HEK293T (cell line): ENCODE data around the gene CCL22.

ENCODE experiments used
- CTCF ChIA-PET: fragments of 350-600 bp; formaldehyde crosslinking; extraction: SDS; loops from one replicate; lab custom pipeline; 2021; ENCODE audit warnings: antibody characterized with exemption, inconsistent platforms; lab: Yijun Ruan, JAX
- POLR2A ChIA-PET: fragments of 350-600 bp; formaldehyde crosslinking; extraction: SDS; loops from one replicate; lab custom pipeline; 2020; ENCODE audit warnings: antibody characterized with exemption, inconsistent platforms; lab: Yijun Ruan, JAX
- DNase-seq: peaks from one replicate; pipeline ENCODE4 v3.0.0; 2012; ENCODE audit warnings: mixed read lengths; ENCODE audit errors: extremely low spot score
- ARNT ChIP-seq: fragments of 450-650 bp; IDR thresholded peaks from 2 replicates; pipeline ENCODE4 v1.6.1; 2017; ENCODE audit warnings: mild to moderate bottlenecking
- BHLHE40 ChIP-seq: fragments of 450-650 bp; IDR thresholded peaks from 2 replicates; pipeline ENCODE4 v1.6.1; 2016; ENCODE audit warnings: mild to moderate bottlenecking, moderate library complexity, borderline replicate concordance
- CTBP1 ChIP-seq: fragments of 450-650 bp; IDR thresholded peaks from 2 replicates; pipeline ENCODE4 v1.6.1; 2016; ENCODE audit warnings: borderline replicate concordance
- ELF4 ChIP-seq: fragments of 450-650 bp; IDR thresholded peaks from 2 replicates; pipeline ENCODE4 v1.6.1; 2017; ENCODE audit warnings: antibody characterized with exemption
- FOXA1 ChIP-seq: fragments of 450-650 bp; IDR thresholded peaks from 2 replicates; pipeline ENCODE4 v1.6.1; 2016; ENCODE audit warnings: mild to moderate bottlenecking
- FOXK2 ChIP-seq: fragments of 450-650 bp; IDR thresholded peaks from 2 replicates; pipeline ENCODE4 v1.6.1; 2016; ENCODE audit warnings: mild to moderate bottlenecking
- FOXM1 ChIP-seq: fragments of 450-650 bp; IDR thresholded peaks from 2 replicates; pipeline ENCODE4 v1.6.1; 2017; ENCODE audit warnings: mild to moderate bottlenecking, borderline replicate concordance
- HDGF ChIP-seq: fragments of 450-650 bp; IDR thresholded peaks from 2 replicates; pipeline ENCODE4 v1.6.1; 2017; ENCODE audit warnings: antibody characterized with exemption, borderline replicate concordance
- L3MBTL2 ChIP-seq: fragments of 450-650 bp; conservative IDR thresholded peaks from 2 replicates; pipeline ENCODE4 v1.6.1; 2016; ENCODE audit warnings: mild to moderate bottlenecking
- LEF1 ChIP-seq: fragments of 450-650 bp; IDR thresholded peaks from 2 replicates; pipeline ENCODE4 v1.6.1; 2017; ENCODE audit warnings: mild to moderate bottlenecking, borderline replicate concordance
- NFRKB ChIP-seq: fragments of 450-650 bp; IDR thresholded peaks from 2 replicates; pipeline ENCODE4 v1.6.1; 2016; ENCODE audit warnings: mild to moderate bottlenecking, moderate library complexity
- SP1 ChIP-seq: fragments of 450-650 bp; IDR thresholded peaks from 2 replicates; pipeline ENCODE4 v1.6.1; 2017
- SUZ12 ChIP-seq: fragments of 450-650 bp; IDR thresholded peaks from 2 replicates; pipeline ENCODE4 v1.6.1; 2016; ENCODE audit warnings: mild to moderate bottlenecking
- TARDBP ChIP-seq: fragments of 450-650 bp; IDR thresholded peaks from 2 replicates; pipeline ENCODE4 v1.6.1; 2016
- ZNF384 ChIP-seq: fragments of 450-650 bp; IDR thresholded peaks from 2 replicates; pipeline ENCODE4 v1.6.1; 2016
- TF ChIP-seq, protein P1 (sequence below): fragments of 450-650 bp; IDR thresholded peaks from 2 replicates; pipeline ENCODE4 v1.6.1; 2016

Gene CCL22

DNA sequence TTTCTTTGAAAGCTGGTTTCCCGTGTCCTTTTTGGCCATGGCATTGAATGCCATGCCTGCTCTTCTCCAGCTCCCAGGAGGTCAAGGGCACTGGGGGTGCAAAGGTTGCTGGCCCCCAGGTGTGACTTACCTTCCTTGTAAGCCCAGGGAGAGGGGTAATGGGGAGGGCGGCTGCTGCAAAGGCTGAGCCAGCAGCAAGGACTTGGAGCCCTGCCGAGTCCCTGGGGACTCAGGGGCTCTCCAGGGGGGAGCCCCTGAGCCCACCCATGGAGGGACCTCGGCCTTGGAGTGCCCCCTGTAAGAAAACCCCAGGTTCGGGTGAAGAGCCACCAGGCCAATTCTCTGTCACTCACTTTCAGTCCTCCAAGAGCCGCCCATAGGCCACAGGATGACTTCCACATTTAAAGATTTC lies 5.9 kb upstream of the CCL22 start:
- POLR2A ChIA-PET: no interaction called here
- DNase-seq: no peak
- TF ChIP-seq LEF1 (no peak), FOXA1 (no peak), ARNT (no peak), FOXM1 (no peak), L3MBTL2 (no peak), TARDBP (no peak), ZNF384 (no peak), CTBP1 (no peak), BHLHE40 (no peak), HDGF (no peak), SP1 (no peak), NFRKB (no peak), ELF4 (no peak)
- CTCF ChIA-PET: no interaction called here

DNA sequence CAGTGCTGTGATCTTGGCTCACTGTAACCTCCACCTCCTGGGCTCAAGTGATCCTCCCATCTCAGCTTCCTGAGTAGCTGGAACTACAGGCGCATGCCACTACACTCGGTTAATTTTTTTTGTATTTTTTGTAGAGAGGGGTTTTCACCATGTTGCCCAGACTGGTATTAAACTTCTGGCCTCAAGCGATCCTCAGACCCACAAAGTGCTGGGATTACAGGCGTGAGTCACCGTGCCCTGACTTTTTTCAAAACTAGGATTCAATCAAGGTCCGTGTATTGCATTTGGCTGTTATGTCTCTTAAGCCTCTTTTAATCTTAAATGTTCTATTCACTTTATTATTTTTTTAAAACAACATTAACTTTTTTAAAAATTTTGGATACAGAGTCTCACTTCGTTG lies 4.3 kb upstream of the CCL22 start:
- DNase-seq: no peak
- TF ChIP-seq NFRKB (no peak), LEF1 (no peak), SUZ12 (no peak), SP1 (no peak), ELF4 (no peak), FOXA1 (no peak), FOXM1 (no peak), L3MBTL2 (no peak), ARNT (no peak), HDGF (no peak), FOXK2 (no peak), ZNF384 (no peak), BHLHE40 (no peak)
- TF ChIP-seq, protein P1, sequence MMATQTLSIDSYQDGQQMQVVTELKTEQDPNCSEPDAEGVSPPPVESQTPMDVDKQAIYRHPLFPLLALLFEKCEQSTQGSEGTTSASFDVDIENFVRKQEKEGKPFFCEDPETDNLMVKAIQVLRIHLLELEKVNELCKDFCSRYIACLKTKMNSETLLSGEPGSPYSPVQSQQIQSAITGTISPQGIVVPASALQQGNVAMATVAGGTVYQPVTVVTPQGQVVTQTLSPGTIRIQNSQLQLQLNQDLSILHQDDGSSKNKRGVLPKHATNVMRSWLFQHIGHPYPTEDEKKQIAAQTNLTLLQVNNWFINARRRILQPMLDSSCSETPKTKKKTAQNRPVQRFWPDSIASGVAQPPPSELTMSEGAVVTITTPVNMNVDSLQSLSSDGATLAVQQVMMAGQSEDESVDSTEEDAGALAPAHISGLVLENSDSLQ: no peak
- ChIA-PET POLR2A (no interaction called here), CTCF (no interaction called here)

DNA sequence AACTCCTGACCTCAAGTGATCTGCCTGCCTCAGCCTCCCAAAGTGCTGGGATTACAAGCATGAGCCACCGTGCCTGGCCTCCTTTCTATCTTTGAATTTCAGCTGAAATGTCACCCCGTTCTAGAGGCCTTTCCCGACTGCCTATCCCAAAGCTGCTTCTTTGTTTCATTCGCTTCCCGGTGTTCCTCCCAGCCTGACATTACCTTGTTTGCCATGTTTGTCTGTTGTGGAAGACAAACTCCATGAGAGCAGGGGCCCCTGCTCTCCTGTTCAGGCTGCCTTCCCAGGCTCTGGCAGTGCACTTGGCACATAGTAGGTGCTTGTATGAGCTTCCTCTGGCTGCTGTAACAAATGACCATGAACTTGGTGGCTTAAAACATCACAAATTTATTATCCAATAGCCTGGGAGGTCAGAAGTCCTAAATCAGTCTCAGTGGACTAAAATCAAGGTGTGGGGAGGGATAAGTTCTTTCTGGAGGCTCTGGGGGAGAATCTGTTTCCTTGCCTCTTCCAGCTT lies 2.6 kb upstream of the CCL22 start:
- ChIA-PET CTCF (no interaction called here), POLR2A (no interaction called here)
- DNase-seq: no peak
- TF ChIP-seq HDGF: no peak
- no peak for TF ChIP-seq L3MBTL2

DNA sequence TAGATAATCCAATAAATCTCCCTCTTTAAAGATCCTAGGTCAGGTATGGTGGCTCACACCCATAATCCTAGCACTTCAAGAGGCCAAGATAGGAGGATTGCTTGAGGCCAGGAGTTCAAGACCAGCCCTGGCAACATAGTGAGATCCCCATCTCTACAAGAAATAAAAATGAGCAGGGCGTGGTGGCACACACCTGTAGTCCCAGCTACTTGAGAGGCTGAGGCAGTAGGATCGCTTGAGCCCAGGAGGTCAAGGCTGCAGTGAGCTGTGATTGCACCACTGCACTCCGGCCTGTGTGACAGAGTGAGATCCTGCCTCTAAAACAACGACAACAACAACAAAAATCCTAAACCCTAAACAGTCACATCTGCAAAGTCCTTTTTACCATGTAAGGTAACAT lies 2.0 kb upstream of the CCL22 start:
- ChIA-PET CTCF (no interaction called here), POLR2A (no interaction called here)
- DNase-seq: no peak
- no peak for TF ChIP-seq ZNF384
- no peak for TF ChIP-seq NFRKB
- TF ChIP-seq ARNT: no peak
- TF ChIP-seq ELF4: no peak
- no peak for TF ChIP-seq LEF1
- no peak for TF ChIP-seq SP1

DNA sequence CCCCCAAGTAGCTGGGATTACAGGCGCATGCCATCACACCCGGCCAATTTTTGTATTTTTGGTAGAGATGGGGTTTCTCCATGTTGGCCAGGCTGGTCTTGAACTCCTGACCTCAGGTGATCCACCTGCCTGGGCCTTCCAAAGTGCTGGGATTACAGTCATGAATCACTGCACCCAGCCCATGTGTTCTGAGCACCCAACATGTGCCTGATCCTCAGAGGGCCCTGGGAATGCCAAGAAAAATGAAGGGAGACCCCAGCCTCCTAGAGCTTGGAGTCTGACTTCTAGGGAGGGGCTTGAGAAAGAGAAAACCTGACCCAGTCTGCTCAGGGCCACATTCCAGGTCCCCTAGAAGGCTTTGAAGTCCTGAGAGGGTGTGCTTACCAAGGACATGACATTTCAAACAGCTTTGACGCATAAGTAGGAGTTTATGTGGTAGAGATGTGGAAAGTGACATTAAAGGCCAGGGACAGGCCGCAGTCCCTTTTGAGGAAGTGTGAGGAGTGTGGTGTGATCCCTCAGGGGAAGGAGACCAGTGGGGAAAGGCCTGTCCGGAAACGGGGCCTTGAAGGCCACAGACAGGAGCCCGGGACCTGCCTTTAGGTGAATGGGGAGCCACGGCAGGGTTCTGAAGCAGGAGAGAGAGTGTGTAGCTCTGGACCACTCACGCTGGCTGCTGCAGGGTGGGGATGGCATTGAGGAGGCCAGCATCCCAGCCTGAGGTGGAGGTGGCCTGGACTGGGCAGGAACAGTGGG lies 1.1 kb upstream of the CCL22 start:
- CTCF ChIA-PET: no interaction called here
- no peak for DNase-seq
- POLR2A ChIA-PET: no interaction called here
- TF ChIP-seq ARNT: no peak

DNA sequence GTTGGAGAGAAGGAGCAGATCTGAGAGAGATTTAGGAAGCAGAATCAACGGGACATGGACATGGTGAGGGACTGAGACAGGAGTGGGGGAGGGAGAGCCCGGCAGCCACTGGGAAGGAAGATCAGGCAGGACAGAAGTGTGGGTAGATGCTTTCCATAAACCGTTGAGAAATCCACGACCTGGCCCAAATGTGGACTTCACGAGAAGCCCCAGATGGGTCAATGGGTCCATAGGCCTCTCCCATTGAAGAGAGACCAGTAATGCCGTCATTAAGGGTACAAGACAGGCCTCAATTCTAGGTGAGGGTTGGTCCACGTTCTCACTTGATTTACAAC lies 530 bp upstream of the CCL22 start:
- ChIA-PET CTCF (no interaction called here), POLR2A (no interaction called here)
- no peak for TF ChIP-seq TARDBP
- no peak for TF ChIP-seq LEF1
- no peak for TF ChIP-seq ELF4
- TF ChIP-seq FOXA1: no peak
- TF ChIP-seq HDGF: no peak
- TF ChIP-seq FOXM1: no peak
- DNase-seq: no peak

DNA sequence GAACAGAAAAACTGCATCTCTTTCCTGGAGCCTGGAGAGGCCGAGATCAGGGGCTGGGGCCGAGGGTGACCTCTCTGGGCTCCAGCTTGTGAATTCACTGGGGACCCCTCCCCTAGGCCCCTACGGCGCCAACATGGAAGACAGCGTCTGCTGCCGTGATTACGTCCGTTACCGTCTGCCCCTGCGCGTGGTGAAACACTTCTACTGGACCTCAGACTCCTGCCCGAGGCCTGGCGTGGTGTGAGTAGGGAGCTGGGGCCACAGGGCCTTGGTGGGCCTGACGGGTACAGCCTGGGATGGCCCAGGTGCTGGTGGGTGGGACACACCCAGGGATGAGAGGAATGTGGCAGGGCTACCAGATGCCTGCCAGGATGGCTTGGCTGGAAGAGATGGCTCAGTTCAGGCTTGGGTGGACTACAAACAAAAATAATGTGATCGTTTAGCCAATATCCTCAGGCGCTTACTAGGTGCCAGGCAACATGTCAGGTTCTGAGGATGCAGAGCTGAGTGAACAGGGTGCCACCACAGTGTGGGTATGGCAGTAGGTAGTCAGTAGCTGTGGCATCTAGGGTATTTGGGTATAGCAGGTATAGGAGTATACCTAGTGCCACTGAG lies 1.8 kb downstream of the CCL22 start:
- CTCF ChIA-PET: interaction anchor here (0.5 to 0.9 kb wide), 2 partner anchors 17 to 677 kb away, joined by 3 read pairs; no protein-coding TSS in a partner anchor

More for the DNA sequence above, 1.8 kb downstream of the CCL22 start:
- DNase-seq: peak; percentile 2
- POLR2A ChIA-PET: no interaction called here
- TF ChIP-seq ARNT (no peak), TARDBP (no peak), FOXK2 (no peak), FOXA1 (no peak), ZNF384 (no peak), HDGF (no peak), CTBP1 (no peak), SUZ12 (no peak), ELF4 (no peak)
- TF ChIP-seq, protein P1: no peak
